Osteoblast (primary cell): ENCODE measurements around the gene PLA2R1. TPM values are rescaled to one million over a fixed set of nuclear protein-coding genes. Genes with fewer than 3 reads are reported as not detected.

Experiments
- DNase-seq: peaks from one replicate; pipeline ENCODE4 v3.0.0; 2011; ENCODE audit warnings: low spot score, mixed read lengths; ENCODE audit not compliant: insufficient read length; ENCODE audit errors: missing footprints
- H2AFZ ChIP-seq: 2 replicates; pipeline ENCODE4 v1.6.0; 2011; ENCODE audit warnings: mild to moderate bottlenecking, low read length
- H3K27ac ChIP-seq: 2 replicates; pipeline ENCODE4 v1.5.1; 2011; ENCODE audit warnings: mild to moderate bottlenecking, low read depth, low read length, moderate library complexity
- H3K27me3 ChIP-seq: 2 replicates; pipeline ENCODE4 v1.6.0; 2012; ENCODE audit warnings: mild to moderate bottlenecking, control low read depth, inconsistent platforms, low read length, moderate library complexity; ENCODE audit not compliant: insufficient read depth
- H3K36me3 ChIP-seq: 2 replicates; pipeline ENCODE4 v1.5.1; 2011; ENCODE audit warnings: mild to moderate bottlenecking, low read length, control low read depth, moderate library complexity; ENCODE audit not compliant: insufficient read depth
- H3K4me1 ChIP-seq: 2 replicates; pipeline ENCODE4 v1.5.1; 2011; ENCODE audit warnings: mild to moderate bottlenecking, low read length, control low read depth, moderate library complexity; ENCODE audit not compliant: insufficient read depth
- H3K4me2 ChIP-seq: 2 replicates; pipeline ENCODE4 v1.6.0; 2011; ENCODE audit warnings: mild to moderate bottlenecking, low read length; ENCODE audit not compliant: insufficient read depth
- H3K4me3 ChIP-seq: fragments of 200-600 bp; sonication (generic); 3 replicates; pipeline ENCODE4 v1.5.1; 2012; ENCODE audit warnings: mild to moderate bottlenecking, low read length, inconsistent platforms; ENCODE audit not compliant: insufficient read depth
- H3K79me2 ChIP-seq: 2 replicates; pipeline ENCODE4 v1.6.0; 2012; ENCODE audit warnings: mild to moderate bottlenecking, low read length, control low read depth, inconsistent platforms; ENCODE audit not compliant: insufficient read depth
- H3K9me3 ChIP-seq: 2 replicates; pipeline ENCODE4 v1.5.1; 2011; ENCODE audit warnings: low read depth, low read length, control low read depth
- H4K20me1 ChIP-seq: 2 replicates; pipeline ENCODE4 v1.6.0; 2012; ENCODE audit warnings: mild to moderate bottlenecking, low read length, control low read depth; ENCODE audit not compliant: insufficient read depth
- total RNA-seq: library from RNA; depleted of rRNA; stranded (reverse); fragments of >200 nt; gene quantifications from 2 replicates; pipeline ENCODE4 v1.2.3, GENCODE V29; 2012
- TF ChIP-seq, protein P1 (sequence below): IDR thresholded peaks from 2 replicates; pipeline ENCODE4 v1.5.1; 2011; ENCODE audit warnings: mild to moderate bottlenecking, low read depth, low read length, moderate library complexity; ENCODE audit errors: extremely low read depth

The PLA2R1 gene
- total RNA-seq, 1 donor, result 19.9 TPM

DNA sequence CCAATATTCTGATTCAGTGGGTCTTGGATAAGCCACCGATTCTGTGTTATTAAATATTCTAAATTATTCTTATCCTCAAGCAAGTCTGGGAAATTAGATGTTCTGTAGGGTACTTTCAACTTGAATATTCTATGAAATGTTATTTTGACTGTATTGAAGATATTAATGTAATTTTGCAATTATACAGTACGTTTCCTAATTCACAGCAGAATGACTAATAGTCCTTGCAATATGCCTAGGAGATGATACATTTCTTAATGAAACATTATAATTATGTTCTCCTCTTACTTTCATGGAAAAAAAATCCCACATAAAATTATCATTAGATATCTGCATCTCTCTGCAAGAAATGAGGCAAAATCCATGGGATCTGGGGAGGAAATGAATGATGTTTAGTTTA lies 46.2 kb upstream of the PLA2R1 start:
- TF ChIP-seq, protein P1, sequence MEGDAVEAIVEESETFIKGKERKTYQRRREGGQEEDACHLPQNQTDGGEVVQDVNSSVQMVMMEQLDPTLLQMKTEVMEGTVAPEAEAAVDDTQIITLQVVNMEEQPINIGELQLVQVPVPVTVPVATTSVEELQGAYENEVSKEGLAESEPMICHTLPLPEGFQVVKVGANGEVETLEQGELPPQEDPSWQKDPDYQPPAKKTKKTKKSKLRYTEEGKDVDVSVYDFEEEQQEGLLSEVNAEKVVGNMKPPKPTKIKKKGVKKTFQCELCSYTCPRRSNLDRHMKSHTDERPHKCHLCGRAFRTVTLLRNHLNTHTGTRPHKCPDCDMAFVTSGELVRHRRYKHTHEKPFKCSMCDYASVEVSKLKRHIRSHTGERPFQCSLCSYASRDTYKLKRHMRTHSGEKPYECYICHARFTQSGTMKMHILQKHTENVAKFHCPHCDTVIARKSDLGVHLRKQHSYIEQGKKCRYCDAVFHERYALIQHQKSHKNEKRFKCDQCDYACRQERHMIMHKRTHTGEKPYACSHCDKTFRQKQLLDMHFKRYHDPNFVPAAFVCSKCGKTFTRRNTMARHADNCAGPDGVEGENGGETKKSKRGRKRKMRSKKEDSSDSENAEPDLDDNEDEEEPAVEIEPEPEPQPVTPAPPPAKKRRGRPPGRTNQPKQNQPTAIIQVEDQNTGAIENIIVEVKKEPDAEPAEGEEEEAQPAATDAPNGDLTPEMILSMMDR, result no peak
- H3K4me1 ChIP-seq, result no peaks in the 10 kb centered on the region
- H3K9me3 ChIP-seq, result no peaks in the 10 kb centered on the region
- no peaks in the 10 kb centered on the region for H3K27me3 ChIP-seq
- H4K20me1 ChIP-seq, result no peaks in the 10 kb centered on the region
- no peak overlapping the region for H3K4me2 ChIP-seq
- no peak overlapping the region for H3K27ac ChIP-seq
- H3K79me2 ChIP-seq, result no peaks in the 10 kb centered on the region
- no peaks in the 10 kb centered on the region for H3K36me3 ChIP-seq
- DNase-seq, result no peak
- no peak overlapping the region for H3K4me3 ChIP-seq
- H2AFZ ChIP-seq, result no peak overlapping the region

DNA sequence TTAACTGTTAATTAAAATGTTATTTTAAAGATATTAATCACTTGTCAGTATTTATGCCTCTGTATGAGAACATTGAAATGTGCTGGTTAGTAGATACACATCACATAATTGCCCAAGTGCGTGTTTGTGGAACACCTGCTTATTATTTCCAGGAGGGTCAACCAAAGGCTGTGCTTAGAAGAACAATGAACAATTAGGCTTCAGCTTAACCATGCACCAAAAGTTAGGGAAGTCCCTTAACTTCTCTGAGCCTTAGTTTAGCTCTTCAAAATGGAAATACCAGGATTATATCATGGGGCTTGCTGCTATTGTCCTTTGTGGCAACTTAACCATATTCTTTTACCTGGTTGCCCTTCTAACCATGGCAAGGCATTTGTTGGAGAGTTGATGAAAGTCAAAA lies 43.0 kb upstream of the PLA2R1 start:
- Histone ChIP-seq H3K27ac (no peak overlapping the region), H3K79me2 (no peaks in the 10 kb centered on the region), H4K20me1 (no peaks in the 10 kb centered on the region), H2AFZ (no peak overlapping the region), H3K4me1 (no peaks in the 10 kb centered on the region), H3K36me3 (no peaks in the 10 kb centered on the region), H3K27me3 (no peaks in the 10 kb centered on the region), H3K4me2 (no peak overlapping the region), H3K9me3 (no peaks in the 10 kb centered on the region), H3K4me3 (no peak overlapping the region)
- no peak for DNase-seq
- TF ChIP-seq, protein P1, result no peak

- TF ChIP-seq, protein P1, result no peak
- no peak for DNase-seq
- H3K4me3 ChIP-seq, result no peak overlapping the region
Measured at GRCh38 chr2:160104115-160104514, 41.7 kb upstream of the PLA2R1 start.

GRCh38 chr2:160097326-160097725 lies 34.9 kb upstream of the PLA2R1 start:
- Histone ChIP-seq H3K9me3 (peaks cover 2% of the 10 kb centered on the region), H4K20me1 (no peaks in the 10 kb centered on the region), H3K36me3 (no peaks in the 10 kb centered on the region), H3K4me3 (no peak overlapping the region), H2AFZ (no peak overlapping the region), H3K27ac (no peak overlapping the region), H3K4me1 (no peaks in the 10 kb centered on the region), H3K79me2 (no peaks in the 10 kb centered on the region), H3K4me2 (no peak overlapping the region), H3K27me3 (no peaks in the 10 kb centered on the region)
- TF ChIP-seq, protein P1, result no peak
- no peak for DNase-seq

More at GRCh38 chr2:160104115-160104514, 41.7 kb upstream of the PLA2R1 start:
- Histone ChIP-seq H2AFZ (no peak overlapping the region), H3K27me3 (no peaks in the 10 kb centered on the region), H3K4me1 (no peaks in the 10 kb centered on the region), H3K9me3 (no peaks in the 10 kb centered on the region), H4K20me1 (no peaks in the 10 kb centered on the region), H3K27ac (no peak overlapping the region), H3K79me2 (no peaks in the 10 kb centered on the region), H3K4me2 (no peak overlapping the region), H3K36me3 (no peaks in the 10 kb centered on the region)
